Measurements from ENCODE around the gene NUP210L. TPM values are rescaled to one million over a fixed set of nuclear protein-coding genes. Genes with fewer than 3 reads are reported as not detected.
"Not testable (repeated sequence)": the region's sequence is repeated elsewhere in the genome, so short reads cannot be mapped to it uniquely, and the experiment has no call there.

The NUP210L gene
- total and polyA plus RNA-seq, 2 experiments from 2014 or later = 0.10 TPM; not detected in 1

- TF ChIP-seq, protein P1, sequence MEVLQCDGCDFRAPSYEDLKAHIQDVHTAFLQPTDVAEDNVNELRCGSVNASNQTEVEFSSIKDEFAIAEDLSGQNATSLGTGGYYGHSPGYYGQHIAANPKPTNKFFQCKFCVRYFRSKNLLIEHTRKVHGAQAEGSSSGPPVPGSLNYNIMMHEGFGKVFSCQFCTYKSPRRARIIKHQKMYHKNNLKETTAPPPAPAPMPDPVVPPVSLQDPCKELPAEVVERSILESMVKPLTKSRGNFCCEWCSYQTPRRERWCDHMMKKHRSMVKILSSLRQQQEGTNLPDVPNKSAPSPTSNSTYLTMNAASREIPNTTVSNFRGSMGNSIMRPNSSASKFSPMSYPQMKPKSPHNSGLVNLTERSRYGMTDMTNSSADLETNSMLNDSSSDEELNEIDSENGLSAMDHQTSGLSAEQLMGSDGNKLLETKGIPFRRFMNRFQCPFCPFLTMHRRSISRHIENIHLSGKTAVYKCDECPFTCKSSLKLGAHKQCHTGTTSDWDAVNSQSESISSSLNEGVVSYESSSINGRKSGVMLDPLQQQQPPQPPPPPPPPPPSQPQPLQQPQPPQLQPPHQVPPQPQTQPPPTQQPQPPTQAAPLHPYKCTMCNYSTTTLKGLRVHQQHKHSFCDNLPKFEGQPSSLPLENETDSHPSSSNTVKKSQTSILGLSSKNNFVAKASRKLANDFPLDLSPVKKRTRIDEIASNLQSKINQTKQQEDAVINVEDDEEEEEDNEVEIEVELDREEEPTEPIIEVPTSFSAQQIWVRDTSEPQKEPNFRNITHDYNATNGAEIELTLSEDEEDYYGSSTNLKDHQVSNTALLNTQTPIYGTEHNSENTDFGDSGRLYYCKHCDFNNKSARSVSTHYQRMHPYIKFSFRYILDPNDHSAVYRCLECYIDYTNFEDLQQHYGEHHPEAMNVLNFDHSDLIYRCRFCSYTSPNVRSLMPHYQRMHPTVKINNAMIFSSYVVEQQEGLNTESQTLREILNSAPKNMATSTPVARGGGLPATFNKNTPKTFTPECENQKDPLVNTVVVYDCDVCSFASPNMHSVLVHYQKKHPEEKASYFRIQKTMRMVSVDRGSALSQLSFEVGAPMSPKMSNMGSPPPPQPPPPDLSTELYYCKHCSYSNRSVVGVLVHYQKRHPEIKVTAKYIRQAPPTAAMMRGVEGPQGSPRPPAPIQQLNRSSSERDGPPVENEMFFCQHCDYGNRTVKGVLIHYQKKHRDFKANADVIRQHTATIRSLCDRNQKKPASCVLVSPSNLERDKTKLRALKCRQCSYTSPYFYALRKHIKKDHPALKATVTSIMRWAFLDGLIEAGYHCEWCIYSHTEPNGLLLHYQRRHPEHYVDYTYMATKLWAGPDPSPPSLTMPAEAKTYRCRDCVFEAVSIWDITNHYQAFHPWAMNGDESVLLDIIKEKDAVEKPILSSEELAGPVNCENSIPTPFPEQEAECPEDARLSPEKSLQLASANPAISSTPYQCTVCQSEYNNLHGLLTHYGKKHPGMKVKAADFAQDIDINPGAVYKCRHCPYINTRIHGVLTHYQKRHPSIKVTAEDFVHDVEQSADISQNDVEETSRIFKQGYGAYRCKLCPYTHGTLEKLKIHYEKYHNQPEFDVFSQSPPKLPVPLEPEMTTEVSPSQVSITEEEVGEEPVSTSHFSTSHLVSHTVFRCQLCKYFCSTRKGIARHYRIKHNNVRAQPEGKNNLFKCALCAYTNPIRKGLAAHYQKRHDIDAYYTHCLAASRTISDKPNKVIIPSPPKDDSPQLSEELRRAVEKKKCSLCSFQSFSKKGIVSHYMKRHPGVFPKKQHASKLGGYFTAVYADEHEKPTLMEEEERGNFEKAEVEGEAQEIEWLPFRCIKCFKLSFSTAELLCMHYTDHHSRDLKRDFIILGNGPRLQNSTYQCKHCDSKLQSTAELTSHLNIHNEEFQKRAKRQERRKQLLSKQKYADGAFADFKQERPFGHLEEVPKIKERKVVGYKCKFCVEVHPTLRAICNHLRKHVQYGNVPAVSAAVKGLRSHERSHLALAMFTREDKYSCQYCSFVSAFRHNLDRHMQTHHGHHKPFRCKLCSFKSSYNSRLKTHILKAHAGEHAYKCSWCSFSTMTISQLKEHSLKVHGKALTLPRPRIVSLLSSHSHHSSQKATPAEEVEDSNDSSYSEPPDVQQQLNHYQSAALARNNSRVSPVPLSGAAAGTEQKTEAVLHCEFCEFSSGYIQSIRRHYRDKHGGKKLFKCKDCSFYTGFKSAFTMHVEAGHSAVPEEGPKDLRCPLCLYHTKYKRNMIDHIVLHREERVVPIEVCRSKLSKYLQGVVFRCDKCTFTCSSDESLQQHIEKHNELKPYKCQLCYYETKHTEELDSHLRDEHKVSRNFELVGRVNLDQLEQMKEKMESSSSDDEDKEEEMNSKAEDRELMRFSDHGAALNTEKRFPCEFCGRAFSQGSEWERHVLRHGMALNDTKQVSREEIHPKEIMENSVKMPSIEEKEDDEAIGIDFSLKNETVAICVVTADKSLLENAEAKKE (CRISPR knock-in tag; IDR thresholded peaks at IDR 0.05) = no peak
- TF ChIP-seq ZNF114 (CRISPR knock-in tag; IDR thresholded peaks at IDR 0.05) (no peak), CREB1 (CRISPR knock-in tag; IDR thresholded peaks at IDR 0.05; ENCODE audit: low read depth) (no peak), ZNF331 (CRISPR knock-in tag; IDR thresholded peaks at IDR 0.05; ENCODE audit: low read depth) (no peak), EZH2phosphoT487 (IDR thresholded peaks at IDR 0.05; ENCODE audit: unreplicated experiment) (no peak), EZH2 (IDR thresholded peaks at IDR 0.05; ENCODE audit: low read depth, unreplicated experiment) (no peak)
Measured at GRCh38 chr1:154148807-154149206, 6.1 kb downstream of the NUP210L start (continued).

GRCh38 chr1:154147505-154147904, 7.4 kb downstream of the NUP210L start:
- not testable (repeated sequence) for H3K4me3 ChIP-seq; H3K27ac ChIP-seq (ENCODE audit: low read depth); H4K20me1 ChIP-seq (replicated peaks; ENCODE audit: insufficient read depth); H3K4me3 Mint-ChIP-seq; H3K27ac Mint-ChIP-seq; H2AFZ ChIP-seq; H3K27me3 ChIP-seq (ENCODE audit: insufficient read depth); H3K4me1 Mint-ChIP-seq; ATAC-seq; H3K27me3 Mint-ChIP-seq (ENCODE audit: insufficient read depth, low read depth, poor library complexity); H3K36me3 ChIP-seq (ENCODE audit: insufficient read depth); H3K79me2 ChIP-seq (replicated peaks; ENCODE audit: insufficient read depth); H3K36me3 Mint-ChIP-seq (ENCODE audit: low read depth); H3K9me3 Mint-ChIP-seq; H3K9me2 ChIP-seq (ENCODE audit: insufficient read depth); H3K4me2 ChIP-seq; H3K4me1 ChIP-seq (ENCODE audit: insufficient read depth); DNase-seq (ENCODE audit: low spot score); H3F3A ChIP-seq (replicated peaks; ENCODE audit: low read depth)
